ENCODE results near the gene ACKR2.
"Not testable (repeated sequence)": the region's sequence is repeated elsewhere in the genome, so short reads cannot be mapped to it uniquely, and the experiment has no call there.

Gene ACKR2

DNA sequence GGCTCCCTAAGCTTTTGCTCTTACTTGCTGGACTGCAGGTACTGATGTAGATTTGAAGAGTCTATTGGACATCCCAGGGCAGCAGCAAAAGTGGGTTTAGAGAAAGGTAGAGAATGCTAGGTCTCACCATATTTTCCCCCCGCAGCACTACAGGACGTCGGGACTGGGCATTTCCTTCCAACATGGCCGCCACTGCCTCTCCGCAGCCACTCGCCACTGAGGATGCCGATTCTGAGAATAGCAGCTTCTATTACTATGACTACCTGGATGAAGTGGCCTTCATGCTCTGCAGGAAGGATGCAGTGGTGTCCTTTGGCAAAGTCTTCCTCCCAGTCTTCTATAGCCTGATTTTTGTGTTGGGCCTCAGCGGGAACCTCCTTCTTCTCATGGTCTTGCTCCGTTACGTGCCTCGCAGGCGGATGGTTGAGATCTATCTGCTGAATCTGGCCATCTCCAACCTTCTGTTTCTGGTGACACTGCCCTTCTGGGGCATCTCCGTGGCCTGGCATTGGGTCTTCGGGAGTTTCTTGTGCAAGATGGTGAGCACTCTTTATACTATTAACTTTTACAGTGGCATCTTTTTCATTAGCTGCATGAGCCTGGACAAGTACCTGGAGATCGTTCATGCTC lies 55.2 kb downstream of the ACKR2 start:
- no peak for DNase-seq (ENCODE audit: low read depth)

DNA sequence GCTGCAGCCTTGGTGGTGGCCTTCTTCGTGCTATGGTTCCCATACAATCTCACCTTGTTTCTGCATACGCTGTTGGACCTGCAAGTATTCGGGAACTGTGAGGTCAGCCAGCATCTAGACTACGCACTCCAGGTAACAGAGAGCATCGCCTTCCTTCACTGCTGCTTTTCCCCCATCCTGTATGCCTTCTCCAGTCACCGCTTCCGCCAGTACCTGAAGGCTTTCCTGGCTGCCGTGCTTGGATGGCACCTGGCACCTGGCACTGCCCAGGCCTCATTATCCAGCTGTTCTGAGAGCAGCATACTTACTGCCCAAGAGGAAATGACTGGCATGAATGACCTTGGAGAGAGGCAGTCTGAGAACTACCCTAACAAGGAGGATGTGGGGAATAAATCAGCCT lies 56.0 kb downstream of the ACKR2 start:
- no peak for DNase-seq (ENCODE audit: low read depth)

DNA sequence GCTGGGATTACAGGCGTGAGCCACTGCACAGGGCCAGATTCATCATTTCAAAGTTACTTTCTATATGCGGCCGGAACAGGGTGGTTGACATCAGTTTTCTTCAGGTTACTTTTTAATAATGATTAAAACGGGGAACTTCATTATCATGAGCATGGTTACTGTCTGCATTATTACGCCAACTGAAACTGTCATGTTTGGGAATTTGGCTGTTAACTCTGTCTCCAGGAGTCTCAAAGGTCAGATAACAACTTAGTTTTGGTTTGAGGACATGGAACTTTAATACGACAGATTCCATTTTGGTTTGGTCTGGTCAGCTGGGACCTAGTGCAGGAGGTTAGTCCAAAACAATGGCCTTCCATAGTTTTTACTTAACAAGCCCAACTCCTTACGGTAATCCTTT lies 57.9 kb downstream of the ACKR2 start:
- DNase-seq (ENCODE audit: low read depth): no peak

DNA sequence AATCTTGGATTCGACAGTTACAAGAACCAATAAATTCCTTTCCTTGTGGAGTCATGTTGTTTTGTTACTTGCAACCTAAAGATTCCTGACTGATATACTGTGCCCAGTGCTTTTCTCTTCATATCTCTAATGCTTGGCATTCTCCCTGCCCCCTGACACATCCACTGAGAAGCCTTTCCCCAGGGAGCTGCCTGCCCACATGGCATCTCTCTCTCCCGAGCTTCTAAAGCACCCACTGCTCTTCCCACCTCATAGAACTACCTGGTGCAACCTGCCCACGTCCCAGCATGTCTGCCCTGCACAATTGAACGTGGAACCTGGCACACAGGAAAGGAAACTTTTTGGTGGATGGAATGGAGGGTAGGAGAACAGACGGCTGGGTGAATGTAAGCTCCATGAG lies 59.6 kb downstream of the ACKR2 start:
- DNase-seq (ENCODE audit: low read depth): no peak

DNA sequence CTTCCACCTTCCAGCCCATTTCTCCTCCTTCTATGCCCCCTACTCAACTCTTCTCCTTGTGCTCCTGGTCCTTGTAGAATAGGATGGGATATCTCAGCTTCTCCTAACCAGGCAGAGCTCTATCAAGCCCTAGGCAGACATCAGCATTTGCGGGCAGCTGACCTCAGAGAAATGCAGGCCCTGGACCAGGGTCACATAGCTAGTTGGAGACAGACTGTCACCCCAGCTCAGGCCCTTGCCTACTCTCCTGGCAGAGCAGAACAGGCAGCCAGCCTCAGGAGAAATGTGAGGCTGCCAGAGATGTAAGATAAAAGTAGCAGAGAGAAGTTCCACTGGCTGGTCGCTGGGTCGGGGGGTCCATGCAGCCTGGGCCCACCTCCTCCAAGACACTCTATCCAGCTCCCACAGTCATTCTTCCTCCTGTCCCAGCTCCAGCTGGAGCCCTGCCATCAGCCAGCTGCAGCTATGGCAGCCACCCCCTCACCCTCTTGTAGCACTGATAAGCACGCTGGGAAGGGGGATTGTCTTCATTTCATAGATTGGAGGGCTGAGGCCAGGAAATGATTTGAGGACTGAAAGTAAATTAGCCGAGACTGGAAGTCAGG lies 62.4 kb downstream of the ACKR2 start:
- no peak for DNase-seq (ENCODE audit: low read depth)

DNA sequence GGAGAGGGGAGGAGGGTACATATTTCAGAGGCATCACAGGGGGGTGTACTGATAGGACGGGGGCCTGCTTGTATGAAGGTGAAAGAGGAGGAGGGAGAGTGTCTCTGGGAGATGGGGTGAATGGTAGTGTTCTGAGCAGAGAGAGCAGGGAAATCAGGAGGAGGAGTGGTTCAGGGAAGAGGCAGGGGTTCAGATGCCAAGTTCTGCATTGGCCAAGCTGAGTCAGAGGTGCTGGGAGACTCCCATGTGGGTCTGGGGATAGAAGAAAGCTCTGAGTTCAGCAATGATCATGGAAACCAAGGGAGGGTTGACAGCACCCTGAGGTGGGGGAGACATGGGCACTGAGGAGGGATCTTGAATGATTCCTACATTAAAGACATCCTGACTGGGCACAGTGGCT lies 63.5 kb downstream of the ACKR2 start:
- no peak for DNase-seq (ENCODE audit: low read depth)

DNA sequence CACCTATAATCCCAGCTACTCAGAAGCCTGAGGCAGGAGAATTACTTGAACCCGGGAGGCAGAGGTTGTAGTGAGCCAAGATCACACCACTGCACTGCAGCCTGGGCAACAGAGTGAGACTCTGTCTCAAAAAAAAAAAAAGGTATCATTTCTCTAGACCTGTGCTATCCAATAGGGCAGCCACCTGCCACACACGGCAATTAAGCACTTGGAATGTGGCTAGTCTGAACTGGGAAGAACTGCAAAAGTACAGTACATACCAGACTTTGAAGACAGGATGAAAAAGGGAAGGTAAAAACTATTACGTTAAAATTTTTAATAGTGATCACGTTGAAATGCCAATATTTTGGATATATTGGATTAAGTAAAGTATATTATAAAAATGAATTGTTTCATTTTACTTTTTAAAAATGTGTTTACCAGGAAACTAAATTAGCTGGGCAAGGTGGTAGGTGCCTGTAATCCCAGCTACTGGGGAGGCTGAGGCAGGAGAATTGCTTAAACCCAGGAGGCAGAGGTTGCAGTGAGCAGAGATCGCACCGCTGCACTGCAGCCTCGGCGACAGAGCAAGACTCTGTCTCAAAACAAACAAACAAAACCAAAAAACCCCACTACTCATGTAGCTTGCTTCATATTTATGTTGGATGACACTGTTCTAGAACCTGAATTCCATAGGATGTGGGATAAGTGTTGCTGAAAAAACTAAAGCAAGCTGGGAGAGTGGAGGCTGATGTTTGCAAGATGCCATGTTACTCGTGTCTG lies 64.2 kb downstream of the ACKR2 start:
- DNase-seq (ENCODE audit: low read depth): no peak

DNA sequence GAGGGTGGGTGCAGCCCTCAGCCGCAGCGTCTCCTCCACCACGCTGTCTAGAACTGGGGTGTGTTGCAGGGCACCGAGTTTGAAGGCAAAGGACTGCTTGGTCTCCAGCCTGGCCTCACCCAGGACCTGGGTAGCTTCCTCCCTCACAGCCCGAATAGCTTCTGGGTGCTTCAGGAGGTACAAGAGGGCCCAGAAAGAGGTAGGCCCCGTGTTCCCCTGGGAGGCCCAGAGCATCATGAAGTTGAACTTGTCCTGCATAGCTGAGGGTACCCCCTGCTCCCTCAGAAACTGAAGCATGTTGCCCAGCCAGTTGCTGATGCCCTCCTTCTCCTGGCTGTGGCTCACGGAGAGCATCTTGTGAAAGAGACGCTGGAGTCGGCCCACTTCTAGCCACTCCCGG lies 65.5 kb downstream of the ACKR2 start:
- DNase-seq (ENCODE audit: low read depth): no peak

DNA sequence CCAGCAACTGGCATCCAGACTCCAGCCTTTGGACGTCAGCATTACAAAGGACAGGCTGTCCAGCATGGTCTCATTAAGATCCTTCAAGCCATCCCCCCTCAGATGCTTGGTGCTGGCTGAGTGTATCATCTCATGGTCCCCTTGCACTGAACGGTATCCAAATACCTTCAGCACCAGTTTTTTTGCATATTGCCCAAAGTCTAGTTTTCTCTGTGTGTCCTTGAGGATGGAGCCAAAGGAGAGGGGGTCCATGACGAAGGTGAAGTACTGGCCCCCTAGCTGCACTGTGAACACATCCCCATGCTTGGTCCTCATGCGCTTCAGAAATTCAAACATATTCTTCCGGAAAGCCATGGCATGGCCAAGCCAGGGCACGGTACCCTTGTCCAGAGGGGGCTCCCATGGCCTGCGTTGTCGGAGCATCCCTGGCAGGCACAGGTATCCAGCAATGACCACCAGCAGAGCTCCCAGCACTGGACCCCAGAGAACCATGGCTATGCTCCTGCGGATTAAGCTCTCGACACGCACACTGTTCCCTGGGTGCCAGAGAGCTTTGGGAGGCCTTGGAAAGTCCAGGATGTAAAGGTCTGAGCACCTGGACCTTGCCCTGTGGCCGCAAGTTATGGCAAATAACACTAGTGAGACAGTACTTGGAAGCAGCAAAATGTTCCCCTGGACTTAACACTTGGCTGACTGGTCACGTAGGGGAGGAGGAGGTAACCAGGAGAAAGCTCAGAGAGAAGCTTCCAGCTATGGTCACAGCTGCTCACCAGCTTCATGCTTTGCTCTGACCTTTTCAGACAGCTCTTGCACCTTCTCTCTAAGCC lies 66.3 kb downstream of the ACKR2 start, which contains the start of gene CYP8B1:
Gene CYP8B1, minus strand, starts transcription at position 555 of the 827 bp plus-strand sequence. Its CDS starts 63 bp downstream, at position 492.
- DNase-seq (ENCODE audit: low read depth): no peak

DNA sequence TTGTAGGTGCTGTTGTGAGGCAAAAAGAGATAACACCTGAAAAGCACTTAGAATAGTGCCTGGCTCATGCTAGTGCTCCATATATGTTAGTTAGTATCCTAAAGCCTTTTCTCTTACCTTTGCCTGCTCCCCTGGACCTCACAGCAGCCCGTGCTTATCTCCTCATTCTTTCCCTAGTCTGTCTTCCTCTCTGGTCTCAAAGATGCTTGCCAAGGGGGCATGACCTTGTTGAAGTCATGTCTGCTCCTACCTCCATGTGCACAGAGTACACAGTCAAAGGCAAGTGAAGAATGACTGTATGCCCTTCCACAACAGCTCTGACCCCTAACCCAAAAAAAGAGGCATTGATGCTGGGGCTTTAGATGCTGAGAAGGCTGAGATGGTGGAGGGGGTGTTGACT lies 67.2 kb downstream of the ACKR2 start:
- no peak for DNase-seq (ENCODE audit: low read depth)

DNA sequence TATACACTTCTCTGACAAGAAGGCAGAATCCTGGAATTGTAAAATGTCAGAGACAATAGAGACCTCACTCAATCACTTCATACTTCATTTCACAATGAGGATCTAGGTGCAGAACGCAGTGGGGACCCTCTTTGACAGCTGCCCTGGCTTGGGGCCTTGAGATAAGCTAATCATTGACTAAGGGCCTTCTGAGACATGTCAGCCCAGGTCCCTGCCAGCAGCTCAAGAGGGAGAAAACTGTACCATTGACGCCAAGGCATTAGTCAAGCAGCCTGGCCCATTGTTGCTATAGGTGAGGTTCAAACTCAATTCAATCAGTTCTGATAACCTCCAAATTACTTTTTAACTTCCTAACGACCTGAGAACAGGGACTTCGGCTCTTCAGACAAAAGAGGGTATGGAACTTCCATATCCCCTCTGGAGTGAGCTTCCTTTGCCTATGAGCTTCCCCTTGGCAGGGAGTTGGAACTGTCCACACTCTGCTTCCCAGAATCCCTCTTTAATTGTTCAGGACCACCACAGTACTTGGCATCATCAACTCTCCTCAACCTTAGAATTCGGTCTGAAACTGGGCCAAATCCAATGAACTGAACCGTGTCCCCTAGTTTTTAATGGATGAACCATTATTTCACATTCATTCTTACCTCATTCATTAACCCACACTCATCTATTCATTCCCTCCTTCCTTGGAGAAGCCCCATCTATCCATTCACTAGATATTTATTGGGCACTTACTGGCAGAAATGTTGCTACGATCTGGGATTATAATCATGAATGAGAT lies 67.9 kb downstream of the ACKR2 start:
- DNase-seq (ENCODE audit: low read depth): no peak

DNA sequence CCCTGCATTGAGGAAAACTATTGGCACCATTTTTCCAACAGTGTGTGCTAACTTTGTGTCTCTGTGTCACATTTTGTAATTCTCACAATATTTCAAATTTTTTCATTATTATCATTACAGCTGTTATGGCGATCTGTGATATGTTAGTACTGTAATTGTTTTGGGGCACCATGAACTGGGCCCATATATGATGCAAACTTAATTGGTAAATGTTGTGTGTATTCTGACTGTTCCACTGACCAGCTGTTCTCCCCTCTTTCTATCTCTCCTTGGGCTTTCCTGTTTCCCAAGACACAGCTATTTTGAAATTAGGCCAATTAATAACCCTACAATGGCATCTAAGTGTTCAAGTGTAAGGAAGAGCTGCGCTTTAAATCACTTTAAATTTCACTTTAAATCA lies 68.6 kb downstream of the ACKR2 start:
- no peak for DNase-seq (ENCODE audit: low read depth)

DNA sequence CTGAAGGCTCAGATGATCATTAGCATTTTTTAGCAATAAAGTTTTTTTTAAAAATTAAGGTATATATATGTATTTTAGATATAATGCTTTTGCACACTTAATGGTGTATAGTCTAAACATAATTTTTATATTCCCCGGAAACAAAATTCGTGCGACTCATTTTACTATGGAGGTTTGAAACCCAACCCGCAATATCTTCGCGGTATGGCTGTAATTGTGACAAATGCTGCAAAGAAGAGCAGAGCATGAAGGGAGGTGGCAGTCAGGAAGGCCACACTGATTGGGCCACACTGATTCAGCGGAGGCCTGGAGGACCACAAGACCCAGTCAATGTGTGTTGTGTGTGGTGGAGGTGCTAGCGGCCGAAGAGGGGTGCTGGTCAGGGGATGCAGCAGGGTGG lies 70.9 kb downstream of the ACKR2 start:
- no peak for DNase-seq (ENCODE audit: low read depth)

DNA sequence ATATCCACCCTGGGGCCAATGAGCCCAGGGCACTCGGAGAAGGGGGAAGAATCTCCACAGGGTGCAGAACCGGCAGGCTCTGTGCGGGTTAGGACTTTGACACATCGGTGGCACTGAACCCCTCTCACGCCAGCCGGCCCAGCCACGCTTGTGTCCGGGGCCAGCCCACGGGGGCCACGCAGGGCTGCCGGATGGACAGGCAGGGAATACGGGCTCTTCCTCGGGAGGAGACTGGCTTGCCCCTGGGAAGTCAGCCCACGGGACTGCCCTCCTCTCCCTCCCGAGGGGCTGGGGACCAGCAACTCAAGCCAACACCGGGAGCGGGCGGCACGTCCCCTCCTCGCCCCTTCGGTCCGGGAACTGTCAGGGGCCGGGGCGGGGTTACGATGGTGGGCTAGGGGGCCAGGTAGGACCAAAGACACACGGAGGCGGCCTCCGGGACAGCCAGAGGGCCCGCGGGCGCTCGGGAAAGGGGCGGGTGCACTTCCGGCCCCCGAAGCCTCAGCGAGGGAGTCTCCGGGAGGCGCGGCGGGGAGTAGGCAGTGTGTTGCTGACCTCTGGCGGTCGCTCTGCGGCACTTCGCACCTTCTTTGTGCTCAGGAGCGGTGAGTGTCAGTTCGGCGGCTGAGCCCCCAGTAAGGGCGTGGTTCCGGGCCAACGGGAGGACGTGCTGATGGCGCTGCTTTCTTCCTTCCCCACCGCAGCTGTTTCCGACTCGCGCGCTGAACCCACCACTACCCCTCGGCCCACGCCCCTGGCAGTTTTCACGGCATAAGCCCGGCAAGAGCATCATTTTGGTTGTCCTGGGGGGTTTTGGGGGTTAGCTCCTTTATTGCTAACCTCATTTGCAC lies 71.6 kb downstream of the ACKR2 start:
- DNase-seq (ENCODE audit: low read depth): peak; percentile 48

DNA sequence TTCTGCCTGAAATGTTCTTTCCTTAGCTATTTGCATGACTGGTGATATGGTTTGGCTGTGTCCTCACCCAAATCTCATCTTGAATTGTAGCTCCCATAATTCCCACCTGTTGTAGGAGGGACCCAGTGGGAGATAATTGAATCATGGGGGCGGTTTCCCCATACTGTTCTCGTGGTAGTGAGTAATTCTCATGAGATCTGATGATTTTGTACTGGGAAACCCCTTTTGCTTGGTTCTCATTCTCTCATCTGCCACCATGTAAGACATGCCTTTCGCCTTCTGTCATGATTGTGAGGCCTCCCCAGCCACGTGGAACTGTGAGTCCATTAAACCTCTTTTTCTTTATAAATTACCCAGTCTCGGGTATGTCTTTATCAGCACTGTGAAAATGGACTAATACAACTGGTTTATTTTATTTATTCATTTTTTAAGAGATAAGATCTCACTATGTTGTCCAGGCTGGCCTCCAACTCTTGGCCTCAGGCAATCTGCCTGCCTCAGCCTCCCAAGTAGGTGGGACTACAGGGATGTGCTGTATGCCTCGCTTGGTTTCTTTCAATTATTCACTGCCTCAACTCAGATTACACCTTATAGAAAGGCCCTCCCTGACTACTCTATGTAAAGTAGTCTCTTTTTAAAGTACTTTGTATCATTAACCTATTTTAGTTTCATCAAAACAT lies 74.1 kb downstream of the ACKR2 start:
- DNase-seq (ENCODE audit: low read depth): not testable (repeated sequence)

DNA sequence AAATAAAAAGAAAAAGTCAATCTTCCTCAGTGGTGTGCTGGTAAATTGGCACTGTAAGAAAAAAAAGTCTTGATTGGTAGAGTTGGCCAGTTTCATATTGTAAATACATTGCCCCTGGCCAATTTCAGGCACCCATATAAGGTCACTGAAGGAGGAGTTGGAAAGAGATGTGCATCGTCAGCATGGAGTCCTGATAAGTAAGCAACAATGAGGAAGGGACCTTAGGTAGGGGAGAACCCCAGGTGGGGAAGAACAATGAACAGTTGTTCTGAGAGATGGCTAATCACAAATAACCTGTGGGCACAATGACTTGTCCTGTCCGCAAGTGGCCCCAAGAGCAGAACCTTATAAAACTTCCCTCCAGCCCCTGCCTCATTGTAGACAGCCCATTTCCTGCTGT lies 75.1 kb downstream of the ACKR2 start:
- DNase-seq (ENCODE audit: low read depth): no peak

DNA sequence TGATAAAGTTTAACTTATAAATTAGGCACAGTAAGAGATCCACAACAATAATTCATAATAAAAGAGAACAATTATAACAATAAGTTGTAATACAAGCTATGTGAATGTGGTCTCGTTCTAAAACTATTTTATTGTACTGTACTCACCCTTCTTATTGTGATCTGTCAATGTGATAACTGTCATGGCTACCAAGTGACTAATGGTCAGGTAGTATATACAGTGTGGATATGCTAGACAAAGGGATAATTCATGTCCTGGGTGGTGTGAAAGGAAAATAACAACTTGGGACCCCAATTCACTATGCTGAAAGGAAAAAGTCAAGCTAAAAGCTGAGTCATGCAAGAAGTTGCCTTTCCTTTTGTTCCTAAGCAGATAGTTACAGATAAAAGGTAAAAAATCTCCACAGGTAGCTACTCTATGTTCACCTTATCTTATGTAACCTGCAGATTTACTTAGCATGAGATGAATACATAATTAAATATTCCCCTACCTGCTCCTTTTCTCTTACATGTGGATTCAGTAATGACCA lies 77.1 kb downstream of the ACKR2 start:
- no peak for DNase-seq (ENCODE audit: low read depth)

DNA sequence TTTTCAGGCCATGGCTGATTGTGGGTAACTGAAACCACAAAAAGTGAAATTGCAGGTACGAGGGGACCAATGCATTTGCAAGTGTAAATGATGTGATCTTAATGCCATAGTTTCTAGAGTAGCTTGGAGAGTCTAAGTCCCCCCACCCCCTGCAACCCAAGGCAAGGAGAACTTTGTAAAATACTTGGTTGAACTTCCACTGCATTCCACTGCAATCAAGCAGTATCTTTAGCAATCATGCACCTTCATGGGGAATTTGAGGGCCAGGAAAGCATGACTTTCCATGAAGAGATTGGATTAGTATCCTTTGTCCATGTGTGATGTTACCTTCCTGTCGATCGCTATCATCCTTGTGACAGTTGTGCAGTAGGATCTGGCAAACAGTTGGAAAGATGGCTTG lies 77.8 kb downstream of the ACKR2 start:
- no peak for DNase-seq (ENCODE audit: low read depth)

DNA sequence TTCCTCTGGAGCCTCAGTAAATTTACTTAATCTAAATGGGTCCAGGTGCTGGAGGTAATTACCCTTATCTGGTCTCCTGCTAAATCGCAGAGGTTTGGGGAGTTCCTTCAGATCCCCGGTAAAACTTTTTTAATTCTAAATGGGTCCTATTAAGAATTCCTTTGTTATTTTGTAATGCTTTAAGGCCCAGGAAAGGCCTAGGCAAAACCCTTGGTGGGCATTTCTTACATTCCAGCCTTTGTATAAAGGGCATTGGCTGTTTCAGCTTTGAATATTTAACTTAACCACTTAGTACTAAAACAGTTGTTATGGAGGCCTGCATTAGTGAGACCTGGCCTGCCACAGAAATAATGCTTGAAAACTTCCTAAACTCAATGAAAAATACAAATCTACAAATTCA lies 81.8 kb downstream of the ACKR2 start:
- DNase-seq (ENCODE audit: low read depth): no peak

DNA sequence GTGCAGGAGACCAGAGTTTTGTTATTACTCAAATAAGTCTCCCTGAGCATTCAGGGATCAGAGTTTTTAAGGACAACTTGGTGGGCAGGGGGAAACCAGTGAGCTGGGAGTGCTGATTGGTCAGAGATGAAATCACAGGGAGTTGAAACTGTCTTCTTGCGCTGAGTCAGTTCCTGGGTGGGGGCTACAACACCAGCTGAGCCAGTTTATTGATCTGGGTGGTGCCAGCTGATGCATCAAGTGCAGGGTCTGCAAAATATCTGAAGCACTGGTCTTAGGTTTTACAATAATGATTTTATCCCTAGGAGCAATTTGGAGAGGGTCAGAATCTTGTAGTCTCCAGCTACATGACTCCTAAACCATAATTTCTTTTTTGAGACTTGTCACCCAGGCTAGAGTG lies 82.9 kb downstream of the ACKR2 start:
- no peak for DNase-seq (ENCODE audit: low read depth)

All from HS-27A (cell line).